ENCODE measurements around the gene BCAR1.
A peak's percentile ranks its signal among the peaks of the same experiment; 100 is the strongest.

Gene BCAR1

DNA sequence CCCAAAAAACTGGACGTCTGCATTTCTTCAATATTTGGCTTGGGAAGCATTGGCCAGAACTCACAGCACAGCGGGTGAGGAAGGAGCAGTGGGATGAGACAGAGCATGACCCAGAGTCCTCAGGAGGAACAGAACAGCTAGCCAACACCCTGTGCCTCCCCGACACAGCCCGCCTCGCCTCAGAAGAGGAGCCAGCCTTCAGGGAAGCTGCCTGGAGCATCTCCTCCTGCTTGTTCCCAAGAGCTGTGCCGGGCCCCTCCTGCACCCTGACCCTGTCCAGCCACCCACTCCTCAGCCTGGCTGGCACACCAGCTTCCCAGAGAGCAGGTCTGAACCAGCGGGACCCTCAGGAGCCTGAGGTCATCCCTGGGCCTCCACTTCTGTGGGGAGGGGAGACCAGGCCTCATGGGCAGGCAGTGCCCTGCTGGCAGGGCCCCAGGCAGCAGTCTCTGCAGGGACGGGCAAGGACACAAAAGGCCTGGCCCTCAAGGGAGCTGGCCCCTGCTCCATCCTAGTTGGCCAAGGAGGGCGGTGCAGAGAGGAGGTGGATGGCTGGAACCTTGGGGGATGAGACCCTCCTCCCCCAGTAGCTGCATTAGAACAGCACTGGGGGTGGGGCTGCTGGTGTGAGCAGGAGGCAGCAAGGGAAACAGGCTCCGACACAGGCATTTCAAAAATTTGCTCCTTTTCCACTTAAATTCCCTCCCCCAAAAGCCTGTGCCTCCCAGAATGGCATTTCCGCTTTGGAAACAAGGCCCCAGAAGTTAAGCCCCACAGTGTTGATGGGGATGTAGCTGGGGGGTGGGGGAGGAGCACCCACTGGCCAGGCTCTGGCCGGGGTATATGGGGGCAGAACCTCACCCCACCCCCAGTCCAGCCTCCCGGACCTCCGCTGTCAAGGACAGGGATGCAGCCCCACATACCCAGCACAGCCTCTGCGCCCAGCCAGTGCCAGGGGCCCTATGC lies 1.8 kb upstream of the BCAR1 start:
- Histone ChIP-seq H3K4me1 (peaks cover 27% of the 10 kb centered on the region), H3K9me3 (no peaks in the 10 kb centered on the region), H3K36me3 (no peaks in the 10 kb centered on the region), H3K27me3 (no peaks in the 10 kb centered on the region), H3K4me3 (ENCODE audit: low read depth, low read length) (no peak overlapping the region)
- no peak for DNase-seq
- TF ChIP-seq, protein P1, sequence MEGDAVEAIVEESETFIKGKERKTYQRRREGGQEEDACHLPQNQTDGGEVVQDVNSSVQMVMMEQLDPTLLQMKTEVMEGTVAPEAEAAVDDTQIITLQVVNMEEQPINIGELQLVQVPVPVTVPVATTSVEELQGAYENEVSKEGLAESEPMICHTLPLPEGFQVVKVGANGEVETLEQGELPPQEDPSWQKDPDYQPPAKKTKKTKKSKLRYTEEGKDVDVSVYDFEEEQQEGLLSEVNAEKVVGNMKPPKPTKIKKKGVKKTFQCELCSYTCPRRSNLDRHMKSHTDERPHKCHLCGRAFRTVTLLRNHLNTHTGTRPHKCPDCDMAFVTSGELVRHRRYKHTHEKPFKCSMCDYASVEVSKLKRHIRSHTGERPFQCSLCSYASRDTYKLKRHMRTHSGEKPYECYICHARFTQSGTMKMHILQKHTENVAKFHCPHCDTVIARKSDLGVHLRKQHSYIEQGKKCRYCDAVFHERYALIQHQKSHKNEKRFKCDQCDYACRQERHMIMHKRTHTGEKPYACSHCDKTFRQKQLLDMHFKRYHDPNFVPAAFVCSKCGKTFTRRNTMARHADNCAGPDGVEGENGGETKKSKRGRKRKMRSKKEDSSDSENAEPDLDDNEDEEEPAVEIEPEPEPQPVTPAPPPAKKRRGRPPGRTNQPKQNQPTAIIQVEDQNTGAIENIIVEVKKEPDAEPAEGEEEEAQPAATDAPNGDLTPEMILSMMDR (IDR thresholded peaks at IDR 0.05; ENCODE audit: low read depth, low read length) = no peak

DNA sequence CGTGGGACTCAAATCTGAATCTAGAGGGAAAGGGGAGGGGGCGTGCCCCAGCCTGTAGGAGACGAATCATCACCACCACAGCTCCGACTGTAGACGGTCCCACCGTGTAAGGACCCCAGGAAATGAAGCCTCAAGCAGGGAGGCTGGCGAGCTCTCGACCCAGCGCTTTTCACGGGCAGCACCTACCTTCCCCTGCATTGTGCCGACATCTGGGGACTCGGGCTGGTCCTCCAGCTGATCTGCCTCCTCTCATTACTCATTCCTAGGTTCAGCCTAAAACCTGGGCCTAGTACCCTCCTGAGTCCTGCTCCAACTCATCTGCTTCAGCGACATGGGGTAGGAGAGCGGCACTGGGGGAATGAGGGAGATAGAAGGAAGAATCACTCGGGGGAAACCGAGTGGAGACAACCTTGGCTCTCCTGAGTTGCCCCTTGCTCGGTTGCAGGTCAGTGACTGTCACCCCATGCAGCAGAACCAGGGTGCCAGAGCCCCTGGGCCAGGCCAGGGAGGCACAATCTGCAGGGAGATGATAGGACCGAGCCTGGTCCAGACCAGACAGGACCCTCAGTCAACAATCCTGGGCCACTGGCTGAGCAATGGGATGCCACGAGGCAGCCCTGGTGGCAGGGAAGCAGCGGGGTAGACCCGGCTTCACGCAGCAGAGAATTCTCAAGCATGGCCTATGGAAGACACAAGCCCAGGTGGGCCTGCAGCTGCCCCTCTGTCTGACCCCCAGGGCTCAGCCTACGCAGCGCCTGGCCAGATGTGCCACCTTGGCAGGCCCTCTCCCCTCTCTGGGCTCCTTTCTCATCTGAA lies 833 bp upstream of the BCAR1 start:
- H3K36me3 ChIP-seq = no peaks in the 10 kb centered on the region
- H3K4me1 ChIP-seq = peaks cover 19% of the 10 kb centered on the region
- no peaks in the 10 kb centered on the region for H3K27me3 ChIP-seq
- H3K4me3 ChIP-seq (ENCODE audit: low read depth, low read length) = peak overlapping the region; percentile 10; the same call in 1 of the 2 replicates
- H3K9me3 ChIP-seq = no peaks in the 10 kb centered on the region
- TF ChIP-seq, protein P1 (IDR thresholded peaks at IDR 0.05; ENCODE audit: low read depth, low read length) = no peak
- peak; percentile 4 for DNase-seq

DNA sequence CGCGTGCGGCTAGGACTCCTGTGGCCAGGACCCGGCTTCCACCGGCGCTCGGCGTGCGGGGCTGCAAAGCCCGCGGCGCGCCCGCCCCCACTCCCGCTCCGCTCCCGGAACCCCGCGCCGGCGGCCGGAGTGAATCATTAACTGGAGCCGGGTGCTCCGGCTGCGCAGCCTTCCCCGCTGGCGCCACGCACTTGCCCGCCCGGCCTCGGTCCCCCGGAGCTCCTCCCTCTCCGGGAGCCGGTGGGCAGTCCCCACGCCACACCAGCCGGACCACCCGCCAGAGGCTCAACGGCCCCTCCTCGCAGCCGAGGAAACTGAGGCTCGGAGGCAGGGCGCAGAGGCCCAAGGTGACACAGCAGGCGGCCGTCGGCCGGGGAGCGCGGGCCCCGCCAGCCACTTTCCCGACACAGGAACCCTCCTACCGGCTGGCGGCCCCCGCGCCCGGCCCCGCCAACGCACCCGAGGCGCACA lies 580 bp downstream of the BCAR1 start:
- TF ChIP-seq, protein P1 (IDR thresholded peaks at IDR 0.05; ENCODE audit: low read depth, low read length) = no peak
- Histone ChIP-seq H3K4me1 (peaks cover 11% of the 10 kb centered on the region), H3K36me3 (no peaks in the 10 kb centered on the region), H3K4me3 (ENCODE audit: low read depth, low read length) (peak overlapping the region; percentile 68), H3K27me3 (no peaks in the 10 kb centered on the region), H3K9me3 (no peaks in the 10 kb centered on the region)
- DNase-seq = peak; percentile 57

DNA sequence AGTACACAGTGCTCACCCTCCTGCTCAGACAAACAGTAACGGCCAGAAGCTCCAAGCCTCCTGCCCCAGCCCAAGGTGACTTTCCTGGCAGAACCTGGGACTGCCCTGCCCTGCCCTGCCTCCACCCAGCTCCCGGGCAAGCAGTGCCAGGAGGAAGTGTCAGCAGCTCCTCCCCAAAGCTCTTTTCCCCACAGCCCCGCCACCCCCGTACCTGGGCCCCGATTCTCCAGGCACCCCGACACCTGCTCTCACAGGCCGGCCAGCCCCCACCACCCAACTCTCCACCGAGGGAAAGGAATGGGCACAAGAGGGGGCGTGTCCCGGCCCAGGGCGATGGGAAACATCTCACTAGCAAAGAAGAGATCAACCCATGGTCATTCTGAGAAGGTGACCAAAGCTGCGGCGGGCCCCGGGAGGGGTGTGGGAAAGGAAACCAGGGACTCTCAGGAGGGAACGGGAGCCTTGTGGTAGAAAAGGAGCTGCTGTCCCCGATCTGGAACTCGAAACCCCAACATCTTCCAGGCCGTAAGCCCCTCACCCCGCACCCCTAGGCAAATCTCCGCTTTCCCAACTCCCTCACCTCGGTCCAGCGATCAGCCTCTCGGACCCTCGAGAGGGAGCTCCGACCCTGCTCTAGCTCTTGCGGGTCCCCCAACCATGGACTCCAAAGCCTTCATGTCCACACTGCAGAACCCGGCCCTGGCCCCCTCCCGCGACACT lies 1.2 kb downstream of the BCAR1 start:
- Histone ChIP-seq H3K9me3 (no peaks in the 10 kb centered on the region), H3K27me3 (no peaks in the 10 kb centered on the region), H3K36me3 (no peaks in the 10 kb centered on the region), H3K4me3 (ENCODE audit: low read depth, low read length) (peak overlapping the region; percentile 68), H3K4me1 (peaks cover 11% of the 10 kb centered on the region)
- TF ChIP-seq, protein P1 (IDR thresholded peaks at IDR 0.05; ENCODE audit: low read depth, low read length) = no peak
- DNase-seq = no peak

DNA sequence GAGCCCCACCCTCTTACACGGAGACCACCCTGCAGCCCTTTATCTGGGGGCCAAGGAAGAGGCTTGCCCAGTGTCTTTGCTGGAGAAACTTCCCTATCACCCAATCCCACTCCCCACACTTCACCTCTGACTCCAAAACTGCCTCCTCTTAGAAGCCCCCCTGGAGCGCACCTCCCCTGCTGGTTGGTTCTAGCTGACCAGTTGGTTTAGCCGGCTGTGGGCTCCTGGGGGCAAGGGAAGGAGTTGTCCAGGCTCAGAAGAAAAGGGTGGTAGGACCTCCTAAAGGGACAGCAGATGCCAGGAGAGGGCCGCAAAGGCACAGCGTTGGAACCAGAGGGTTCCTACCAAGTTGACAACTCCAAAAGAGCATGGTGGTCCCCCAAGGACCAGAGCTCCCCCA lies 2.0 kb downstream of the BCAR1 start:
- Histone ChIP-seq H3K4me3 (ENCODE audit: low read depth, low read length) (no peak overlapping the region), H3K4me1 (peaks cover 8% of the 10 kb centered on the region), H3K9me3 (no peaks in the 10 kb centered on the region), H3K36me3 (no peaks in the 10 kb centered on the region), H3K27me3 (no peaks in the 10 kb centered on the region)
- DNase-seq = no peak
- TF ChIP-seq, protein P1 (IDR thresholded peaks at IDR 0.05; ENCODE audit: low read depth, low read length) = no peak
